Retinal pigment epithelial cell (primary cell): ENCODE results near the gene ZNF155.

Experiments
- DNase-seq: peaks from one replicate; pipeline ENCODE4 v3.0.0-alpha.2; 2010; ENCODE audit warnings: low read depth
- H3K4me3 ChIP-seq: 2 replicates; pipeline ENCODE4 v1.5.1; 2011; ENCODE audit warnings: mild to moderate bottlenecking, low read length, control low read depth, moderate library complexity
- TF ChIP-seq, protein P1 (sequence below): conservative IDR thresholded peaks from 2 replicates; pipeline ENCODE4 v1.5.1; 2011; ENCODE audit warnings: low read depth, low read length, control low read depth, inconsistent platforms

The ZNF155 gene

GRCh38 chr19:43983544-43983911 lies 460 bp upstream of the ZNF155 start:
- peak overlapping the region; percentile 93 for H3K4me3 ChIP-seq
- TF ChIP-seq, protein P1, sequence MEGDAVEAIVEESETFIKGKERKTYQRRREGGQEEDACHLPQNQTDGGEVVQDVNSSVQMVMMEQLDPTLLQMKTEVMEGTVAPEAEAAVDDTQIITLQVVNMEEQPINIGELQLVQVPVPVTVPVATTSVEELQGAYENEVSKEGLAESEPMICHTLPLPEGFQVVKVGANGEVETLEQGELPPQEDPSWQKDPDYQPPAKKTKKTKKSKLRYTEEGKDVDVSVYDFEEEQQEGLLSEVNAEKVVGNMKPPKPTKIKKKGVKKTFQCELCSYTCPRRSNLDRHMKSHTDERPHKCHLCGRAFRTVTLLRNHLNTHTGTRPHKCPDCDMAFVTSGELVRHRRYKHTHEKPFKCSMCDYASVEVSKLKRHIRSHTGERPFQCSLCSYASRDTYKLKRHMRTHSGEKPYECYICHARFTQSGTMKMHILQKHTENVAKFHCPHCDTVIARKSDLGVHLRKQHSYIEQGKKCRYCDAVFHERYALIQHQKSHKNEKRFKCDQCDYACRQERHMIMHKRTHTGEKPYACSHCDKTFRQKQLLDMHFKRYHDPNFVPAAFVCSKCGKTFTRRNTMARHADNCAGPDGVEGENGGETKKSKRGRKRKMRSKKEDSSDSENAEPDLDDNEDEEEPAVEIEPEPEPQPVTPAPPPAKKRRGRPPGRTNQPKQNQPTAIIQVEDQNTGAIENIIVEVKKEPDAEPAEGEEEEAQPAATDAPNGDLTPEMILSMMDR: no peak
- no peak for DNase-seq

- DNase-seq: no peak
Measured at GRCh38 chr19:43984687-43985000, 656 bp downstream of the ZNF155 start.

GRCh38 chr19:43997631-43998290 lies 13.8 kb downstream of the ZNF155 start:
- TF ChIP-seq, protein P1: no peak
- H3K4me3 ChIP-seq: no peak overlapping the region
- DNase-seq: no peak

More at GRCh38 chr19:43984687-43985000, 656 bp downstream of the ZNF155 start:
- H3K4me3 ChIP-seq: peak overlapping the region; percentile 93
- TF ChIP-seq, protein P1: no peak

DNA sequence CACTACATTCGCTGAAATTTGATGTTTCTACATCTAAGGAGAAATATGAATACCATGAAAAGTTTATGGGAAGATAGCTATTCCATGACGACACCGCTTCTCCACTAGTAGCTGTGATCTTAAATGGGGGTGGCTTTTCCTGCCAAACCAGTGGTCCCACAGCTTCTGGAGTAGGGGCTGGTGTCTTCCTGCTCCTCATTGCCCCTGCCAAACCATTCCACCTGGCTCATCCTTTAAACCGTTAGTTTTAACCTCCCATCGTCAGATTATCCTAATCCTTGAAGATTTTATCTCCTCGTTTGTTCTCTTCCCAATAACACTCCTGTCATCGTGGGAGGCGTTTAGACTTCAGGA lies 18.2 kb downstream of the ZNF155 start:
- TF ChIP-seq, protein P1: no peak
- peak overlapping the region; percentile 98 for H3K4me3 ChIP-seq
- DNase-seq: no peak

DNA sequence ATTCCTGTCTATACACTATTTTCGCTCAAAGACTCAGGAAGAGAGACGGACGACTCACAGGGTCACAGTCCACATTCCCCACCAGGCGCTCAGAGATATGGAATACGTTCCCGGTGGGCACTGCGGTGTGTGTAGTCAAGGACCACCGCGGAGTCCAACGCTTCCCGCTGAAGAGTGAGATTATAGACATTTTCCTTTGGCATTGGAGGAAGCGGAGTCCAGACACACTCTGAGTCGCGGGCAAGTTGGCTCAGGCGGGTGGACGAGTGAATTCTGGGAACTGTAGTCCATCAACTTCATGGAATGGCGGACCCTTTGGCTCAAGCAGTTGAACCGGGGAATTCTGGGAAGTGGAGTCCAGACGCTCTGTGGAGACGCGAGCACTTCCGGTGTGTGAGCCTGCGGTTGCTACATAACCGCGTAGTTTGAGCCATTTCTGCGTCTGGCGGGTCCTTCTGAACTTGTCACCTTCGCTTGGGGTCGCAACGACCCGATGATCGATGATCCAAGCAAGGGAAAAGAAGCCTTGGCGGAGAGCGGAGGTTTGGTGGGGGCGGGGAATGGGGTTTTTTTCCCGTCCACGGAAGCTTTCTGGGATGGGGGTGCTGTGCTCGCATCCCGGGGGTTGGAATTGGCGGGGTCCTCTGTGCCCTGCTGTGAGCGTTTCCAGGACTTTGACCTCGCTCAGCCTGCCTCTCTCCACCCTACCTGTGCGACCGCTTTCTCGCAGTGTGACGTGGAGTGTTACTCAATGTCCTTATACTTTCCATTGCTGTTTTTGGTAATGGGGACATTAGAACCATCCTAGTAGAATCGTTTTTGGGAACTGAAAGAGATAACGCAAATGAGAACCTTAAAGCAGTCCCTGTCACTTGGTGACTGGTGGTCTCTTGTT lies 18.8 kb downstream of the ZNF155 start, which contains the start of gene ZNF230:
Gene ZNF230 (plus strand): TSS at position 392 of the 895 bp plus-strand sequence. CDS start 4,122 bp downstream, outside the sequence.
- peak within 1 kb of the TSS; percentile 98 for H3K4me3 ChIP-seq
- TF ChIP-seq, protein P1: no peak
- DNase-seq: peak; percentile 86

DNA sequence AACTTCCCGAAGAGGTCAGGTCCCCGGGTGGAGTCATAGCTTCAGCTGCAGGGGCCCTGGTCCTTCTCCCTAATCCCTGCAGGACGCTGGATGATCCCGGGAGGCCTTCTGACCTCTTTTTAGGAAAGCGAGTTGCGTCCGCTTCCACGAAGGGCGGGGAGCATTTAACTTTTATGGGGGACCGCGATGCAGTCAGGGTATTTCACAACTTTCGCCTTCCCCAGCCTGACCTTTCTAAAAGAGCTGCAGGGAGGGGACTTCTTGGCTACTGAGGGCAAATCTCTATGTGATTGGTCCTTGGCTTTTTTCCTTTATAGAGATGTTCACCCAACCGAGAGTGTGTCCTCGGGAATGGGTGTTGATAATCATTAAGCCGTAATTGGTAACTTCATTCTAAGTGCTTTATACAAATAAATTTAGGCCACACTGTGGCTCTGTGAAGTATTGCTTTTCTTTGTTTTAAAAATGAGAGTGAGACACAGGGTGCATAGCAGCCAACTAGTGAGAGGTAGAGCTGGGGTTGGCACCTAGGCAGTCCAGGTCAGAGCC lies 19.5 kb downstream of the ZNF155 start:
- peak overlapping the region; percentile 98 for H3K4me3 ChIP-seq
- no peak for DNase-seq
- TF ChIP-seq, protein P1: no peak

DNA sequence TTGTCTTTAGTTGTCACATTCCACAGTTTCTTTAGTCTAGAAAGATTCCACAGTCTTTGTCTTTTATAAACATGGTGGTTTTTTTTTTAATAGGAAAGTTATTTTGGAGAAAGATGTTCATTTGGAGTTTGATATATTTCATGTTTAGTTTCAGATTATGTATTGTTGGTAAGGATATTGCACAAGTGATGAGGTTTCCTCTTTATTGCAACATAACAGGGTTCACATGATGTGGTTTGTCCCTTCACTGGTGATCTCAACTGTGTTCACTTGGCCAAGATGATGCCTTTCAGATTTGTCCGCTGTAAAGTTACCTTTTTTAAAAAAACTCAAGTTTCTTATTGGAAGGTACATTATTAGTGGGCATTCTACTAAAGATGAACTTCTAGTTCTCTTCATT lies 22.0 kb downstream of the ZNF155 start:
- TF ChIP-seq, protein P1: no peak
- no peak overlapping the region for H3K4me3 ChIP-seq
- no peak for DNase-seq
